ENCODE results near the gene ESRRB.

ESRRB gene

GRCh38 chr14:76352639-76353281, 23.2 kb upstream of the ESRRB start:
- H3K4me3 ChIP-seq (ENCODE audit: low read length in 2 of 2) = no peak overlapping the region
- no peaks in the 10 kb centered on the region for H3K9me3 ChIP-seq (ENCODE audit: control insufficient read depth in 2 of 2, low read length in 2 of 2)
- H3K4me1 ChIP-seq (ENCODE audit: control insufficient read depth in 2 of 2, insufficient read depth in 2 of 2, low read length in 2 of 2) = no peaks in the 10 kb centered on the region
- peaks cover 0 to 4% of the 10 kb centered on the region in 2 donors for H3K27me3 ChIP-seq (ENCODE audit: control insufficient read depth in 2 of 2, insufficient read depth in 2 of 2, low read length in 2 of 2)
- H3K27ac ChIP-seq (ENCODE audit: low read depth in 2 of 2, low read length in 2 of 2) = no peak overlapping the region
- H3K9ac ChIP-seq (ENCODE audit: low read depth in 1 of 2, low read length in 2 of 2) = no peak overlapping the region
- H3K36me3 ChIP-seq (ENCODE audit: control insufficient read depth in 2 of 2, insufficient read depth in 2 of 2, low read length in 2 of 2) = no peaks in the 10 kb centered on the region

GRCh38 chr14:76354310-76354709, 21.6 kb upstream of the ESRRB start:
- Histone ChIP-seq H3K27me3 (ENCODE audit: control insufficient read depth in 2 of 2, insufficient read depth in 2 of 2, low read length in 2 of 2) (peaks cover 0 to 3% of the 10 kb centered on the region in 2 donors), H3K9me3 (ENCODE audit: control insufficient read depth in 2 of 2, low read length in 2 of 2) (no peaks in the 10 kb centered on the region), H3K27ac (ENCODE audit: low read depth in 2 of 2, low read length in 2 of 2) (no peak overlapping the region), H3K9ac (ENCODE audit: low read depth in 1 of 2, low read length in 2 of 2) (no peak overlapping the region), H3K36me3 (ENCODE audit: control insufficient read depth in 2 of 2, insufficient read depth in 2 of 2, low read length in 2 of 2) (no peaks in the 10 kb centered on the region), H3K4me1 (ENCODE audit: control insufficient read depth in 2 of 2, insufficient read depth in 2 of 2, low read length in 2 of 2) (no peaks in the 10 kb centered on the region), H3K4me3 (ENCODE audit: low read length in 2 of 2) (no peak overlapping the region)

- H3K9ac ChIP-seq (ENCODE audit: low read depth in 1 of 2, low read length in 2 of 2) = no peak overlapping the region
- H3K27ac ChIP-seq (ENCODE audit: low read depth in 2 of 2, low read length in 2 of 2) = no peak overlapping the region
- no peaks in the 10 kb centered on the region for H3K9me3 ChIP-seq (ENCODE audit: control insufficient read depth in 2 of 2, low read length in 2 of 2)
- H3K4me1 ChIP-seq (ENCODE audit: control insufficient read depth in 2 of 2, insufficient read depth in 2 of 2, low read length in 2 of 2) = no peaks in the 10 kb centered on the region
- H3K4me3 ChIP-seq (ENCODE audit: low read length in 2 of 2) = no peak overlapping the region
- peaks cover 0 to under 1% of the 10 kb centered on the region in 2 donors for H3K27me3 ChIP-seq (ENCODE audit: control insufficient read depth in 2 of 2, insufficient read depth in 2 of 2, low read length in 2 of 2)
- H3K36me3 ChIP-seq (ENCODE audit: control insufficient read depth in 2 of 2, insufficient read depth in 2 of 2, low read length in 2 of 2) = no peaks in the 10 kb centered on the region
Observed at GRCh38 chr14:76355771-76356170, 20.2 kb upstream of the ESRRB start.

- Histone ChIP-seq H3K9me3 (ENCODE audit: control insufficient read depth in 2 of 2, low read length in 2 of 2) (no peaks in the 10 kb centered on the region), H3K27ac (ENCODE audit: low read depth in 2 of 2, low read length in 2 of 2) (no peak overlapping the region), H3K9ac (ENCODE audit: low read depth in 1 of 2, low read length in 2 of 2) (no peak overlapping the region), H3K27me3 (ENCODE audit: control insufficient read depth in 2 of 2, insufficient read depth in 2 of 2, low read length in 2 of 2) (peaks cover 9 to 10% of the 10 kb centered on the region in 2 donors), H3K4me1 (ENCODE audit: control insufficient read depth in 2 of 2, insufficient read depth in 2 of 2, low read length in 2 of 2) (no peaks in the 10 kb centered on the region), H3K4me3 (ENCODE audit: low read length in 2 of 2) (no peak overlapping the region), H3K36me3 (ENCODE audit: control insufficient read depth in 2 of 2, insufficient read depth in 2 of 2, low read length in 2 of 2) (no peaks in the 10 kb centered on the region)
Observed at GRCh38 chr14:76371066-76371465, 4.9 kb upstream of the ESRRB start.

- peaks cover 26 to 28% of the 10 kb centered on the region in 2 donors for H3K27me3 ChIP-seq (ENCODE audit: control insufficient read depth in 2 of 2, insufficient read depth in 2 of 2, low read length in 2 of 2)
- H3K36me3 ChIP-seq (ENCODE audit: control insufficient read depth in 2 of 2, insufficient read depth in 2 of 2, low read length in 2 of 2) = no peaks in the 10 kb centered on the region
- no peak overlapping the region for H3K9ac ChIP-seq (ENCODE audit: low read depth in 1 of 2, low read length in 2 of 2)
- no peaks in the 10 kb centered on the region for H3K9me3 ChIP-seq (ENCODE audit: control insufficient read depth in 2 of 2, low read length in 2 of 2)
- no peaks in the 10 kb centered on the region for H3K4me1 ChIP-seq (ENCODE audit: control insufficient read depth in 2 of 2, insufficient read depth in 2 of 2, low read length in 2 of 2)
- H3K4me3 ChIP-seq (ENCODE audit: low read length in 2 of 2) = no peak overlapping the region
- no peak overlapping the region for H3K27ac ChIP-seq (ENCODE audit: low read depth in 2 of 2, low read length in 2 of 2)
Observed at GRCh38 chr14:76373456-76373855, 2.5 kb upstream of the ESRRB start.

GRCh38 chr14:76375484-76375883, 453 bp upstream of the ESRRB start:
- Histone ChIP-seq H3K36me3 (ENCODE audit: control insufficient read depth in 2 of 2, insufficient read depth in 2 of 2, low read length in 2 of 2) (no peaks in the 10 kb centered on the region), H3K4me3 (ENCODE audit: low read length in 2 of 2) (no peak overlapping the region), H3K27ac (ENCODE audit: low read depth in 2 of 2, low read length in 2 of 2) (no peak overlapping the region), H3K9ac (ENCODE audit: low read depth in 1 of 2, low read length in 2 of 2) (no peak overlapping the region), H3K27me3 (ENCODE audit: control insufficient read depth in 2 of 2, insufficient read depth in 2 of 2, low read length in 2 of 2) (peaks cover 29 to 37% of the 10 kb centered on the region in 2 donors), H3K9me3 (ENCODE audit: control insufficient read depth in 2 of 2, low read length in 2 of 2) (no peaks in the 10 kb centered on the region), H3K4me1 (ENCODE audit: control insufficient read depth in 2 of 2, insufficient read depth in 2 of 2, low read length in 2 of 2) (no peaks in the 10 kb centered on the region)

- no peaks in the 10 kb centered on the region for H3K9me3 ChIP-seq (ENCODE audit: control insufficient read depth in 2 of 2, low read length in 2 of 2)
- H3K4me1 ChIP-seq (ENCODE audit: control insufficient read depth in 2 of 2, insufficient read depth in 2 of 2, low read length in 2 of 2) = no peaks in the 10 kb centered on the region
- H3K4me3 ChIP-seq (ENCODE audit: low read length in 2 of 2) = peak overlapping the region in 1 of 2 donors; percentile 13
- H3K27ac ChIP-seq (ENCODE audit: low read depth in 2 of 2, low read length in 2 of 2) = no peak overlapping the region
- H3K36me3 ChIP-seq (ENCODE audit: control insufficient read depth in 2 of 2, insufficient read depth in 2 of 2, low read length in 2 of 2) = no peaks in the 10 kb centered on the region
- H3K9ac ChIP-seq (ENCODE audit: low read depth in 1 of 2, low read length in 2 of 2) = no peak overlapping the region
- H3K27me3 ChIP-seq (ENCODE audit: control insufficient read depth in 2 of 2, insufficient read depth in 2 of 2, low read length in 2 of 2) = peaks cover 32 to 44% of the 10 kb centered on the region in 2 donors
Observed at GRCh38 chr14:76376409-76376877, 506 bp downstream of the ESRRB start.

GRCh38 chr14:76376878-76377734, 1.2 kb downstream of the ESRRB start:
- Histone ChIP-seq H3K27me3 (ENCODE audit: control insufficient read depth in 2 of 2, insufficient read depth in 2 of 2, low read length in 2 of 2) (peaks cover 32 to 46% of the 10 kb centered on the region in 2 donors), H3K36me3 (ENCODE audit: control insufficient read depth in 2 of 2, insufficient read depth in 2 of 2, low read length in 2 of 2) (no peaks in the 10 kb centered on the region), H3K4me1 (ENCODE audit: control insufficient read depth in 2 of 2, insufficient read depth in 2 of 2, low read length in 2 of 2) (no peaks in the 10 kb centered on the region), H3K27ac (ENCODE audit: low read depth in 2 of 2, low read length in 2 of 2) (no peak overlapping the region), H3K9ac (ENCODE audit: low read depth in 1 of 2, low read length in 2 of 2) (no peak overlapping the region), H3K4me3 (ENCODE audit: low read length in 2 of 2) (no peak overlapping the region), H3K9me3 (ENCODE audit: control insufficient read depth in 2 of 2, low read length in 2 of 2) (no peaks in the 10 kb centered on the region)

- Histone ChIP-seq H3K27me3 (ENCODE audit: control insufficient read depth in 2 of 2, insufficient read depth in 2 of 2, low read length in 2 of 2) (peaks cover 32 to 48% of the 10 kb centered on the region in 2 donors), H3K27ac (ENCODE audit: low read depth in 2 of 2, low read length in 2 of 2) (no peak overlapping the region), H3K4me1 (ENCODE audit: control insufficient read depth in 2 of 2, insufficient read depth in 2 of 2, low read length in 2 of 2) (no peaks in the 10 kb centered on the region), H3K4me3 (ENCODE audit: low read length in 2 of 2) (no peak overlapping the region), H3K36me3 (ENCODE audit: control insufficient read depth in 2 of 2, insufficient read depth in 2 of 2, low read length in 2 of 2) (no peaks in the 10 kb centered on the region), H3K9me3 (ENCODE audit: control insufficient read depth in 2 of 2, low read length in 2 of 2) (no peaks in the 10 kb centered on the region), H3K9ac (ENCODE audit: low read depth in 1 of 2, low read length in 2 of 2) (no peak overlapping the region)
Observed at GRCh38 chr14:76377735-76378074, 1.8 kb downstream of the ESRRB start.

- Histone ChIP-seq H3K4me1 (ENCODE audit: control insufficient read depth in 2 of 2, insufficient read depth in 2 of 2, low read length in 2 of 2) (no peaks in the 10 kb centered on the region), H3K9me3 (ENCODE audit: control insufficient read depth in 2 of 2, low read length in 2 of 2) (no peaks in the 10 kb centered on the region), H3K36me3 (ENCODE audit: control insufficient read depth in 2 of 2, insufficient read depth in 2 of 2, low read length in 2 of 2) (no peaks in the 10 kb centered on the region), H3K27ac (ENCODE audit: low read depth in 2 of 2, low read length in 2 of 2) (no peak overlapping the region), H3K9ac (ENCODE audit: low read depth in 1 of 2, low read length in 2 of 2) (no peak overlapping the region), H3K4me3 (ENCODE audit: low read length in 2 of 2) (no peak overlapping the region), H3K27me3 (ENCODE audit: control insufficient read depth in 2 of 2, insufficient read depth in 2 of 2, low read length in 2 of 2) (peaks cover 30 to 55% of the 10 kb centered on the region in 2 donors)
Observed at GRCh38 chr14:76380991-76381390, 5.1 kb downstream of the ESRRB start.
